Measurements from ENCODE around the gene CLIC1.

DNA sequence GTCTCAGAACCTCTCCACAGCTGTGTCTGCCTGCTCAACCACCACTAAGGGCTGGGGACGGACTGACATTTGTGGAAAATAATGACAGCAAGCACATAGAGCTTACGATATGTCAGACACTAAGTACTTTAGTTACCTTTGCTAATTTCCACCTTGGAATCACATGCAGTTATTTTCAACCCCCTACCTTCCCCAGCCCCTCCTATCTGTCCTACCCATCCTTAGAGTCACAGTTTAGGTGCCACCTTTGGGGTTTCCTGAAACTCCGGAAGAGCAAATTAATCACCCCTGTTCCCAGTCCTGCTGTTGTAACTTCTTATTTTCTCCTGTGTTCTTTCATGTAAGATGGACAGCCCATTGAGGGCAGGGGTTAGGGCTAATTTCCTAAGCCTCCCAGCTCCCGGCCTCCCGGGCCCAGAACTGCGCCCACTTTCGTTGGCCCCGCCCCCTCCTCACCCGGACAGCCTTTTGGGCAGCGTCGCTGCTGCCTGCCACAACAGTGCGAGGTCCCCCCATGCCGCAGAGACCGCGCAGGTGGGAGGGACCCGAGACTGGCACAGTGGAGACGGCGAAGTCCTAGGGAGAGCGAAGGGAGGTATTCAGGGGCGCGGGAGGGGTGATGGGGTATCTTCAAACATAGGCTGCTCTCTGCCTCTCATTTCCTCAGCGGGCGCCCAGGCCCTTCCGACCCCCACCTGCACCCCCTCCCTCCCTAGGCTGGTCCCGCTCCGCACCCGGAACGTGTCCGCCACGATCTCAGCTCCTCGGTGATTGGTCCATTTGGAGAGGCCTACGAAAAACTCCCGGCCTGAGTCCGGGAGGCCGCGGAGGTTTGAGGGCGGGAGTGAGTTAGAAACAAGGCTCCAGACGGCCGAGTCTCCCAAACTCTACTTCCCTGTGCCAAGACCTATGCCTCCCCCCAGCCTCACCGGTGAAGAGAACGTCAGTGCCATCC lies 8.3 kb downstream of the CLIC1 start:
- TF ChIP-seq, protein P1, sequence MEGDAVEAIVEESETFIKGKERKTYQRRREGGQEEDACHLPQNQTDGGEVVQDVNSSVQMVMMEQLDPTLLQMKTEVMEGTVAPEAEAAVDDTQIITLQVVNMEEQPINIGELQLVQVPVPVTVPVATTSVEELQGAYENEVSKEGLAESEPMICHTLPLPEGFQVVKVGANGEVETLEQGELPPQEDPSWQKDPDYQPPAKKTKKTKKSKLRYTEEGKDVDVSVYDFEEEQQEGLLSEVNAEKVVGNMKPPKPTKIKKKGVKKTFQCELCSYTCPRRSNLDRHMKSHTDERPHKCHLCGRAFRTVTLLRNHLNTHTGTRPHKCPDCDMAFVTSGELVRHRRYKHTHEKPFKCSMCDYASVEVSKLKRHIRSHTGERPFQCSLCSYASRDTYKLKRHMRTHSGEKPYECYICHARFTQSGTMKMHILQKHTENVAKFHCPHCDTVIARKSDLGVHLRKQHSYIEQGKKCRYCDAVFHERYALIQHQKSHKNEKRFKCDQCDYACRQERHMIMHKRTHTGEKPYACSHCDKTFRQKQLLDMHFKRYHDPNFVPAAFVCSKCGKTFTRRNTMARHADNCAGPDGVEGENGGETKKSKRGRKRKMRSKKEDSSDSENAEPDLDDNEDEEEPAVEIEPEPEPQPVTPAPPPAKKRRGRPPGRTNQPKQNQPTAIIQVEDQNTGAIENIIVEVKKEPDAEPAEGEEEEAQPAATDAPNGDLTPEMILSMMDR (IDR thresholded peaks at IDR 0.05) = no peak
- TF ChIP-seq EP300 (IDR thresholded peaks at IDR 0.05) = no peak
- TF ChIP-seq POLR2AphosphoS5 (IDR thresholded peaks at IDR 0.05) = no peak
- TF ChIP-seq POLR2A (IDR thresholded peaks at IDR 0.05) = no peak
